HEK293 (cell line): Measurements from ENCODE around the gene GRAPL.
"Not testable (repeated sequence)": the region's sequence is repeated elsewhere in the genome, so short reads cannot be mapped to it uniquely, and the experiment has no call there.

Source experiments
- CTCF ChIA-PET: fragments of 350-600 bp; formaldehyde crosslinking; extraction: SDS; loops from one replicate; lab custom pipeline; 2021; ENCODE audit warnings: antibody characterized with exemption; lab: Yijun Ruan, JAX
- POLR2A ChIA-PET: fragments of 300-600 bp; formaldehyde crosslinking; extraction: SDS; loops from one replicate; lab custom pipeline; 2020; ENCODE audit warnings: antibody characterized with exemption, inconsistent platforms; lab: Yijun Ruan, JAX
- H3K27ac ChIP-seq: fragments of 200-500 bp; sonication (Bioruptor generic); 2 replicates; pipeline ENCODE4 v1.5.1; 2014; ENCODE audit warnings: low read depth, low read length, control low read depth, inconsistent platforms; ENCODE audit errors: extremely low read depth
- H3K36me3 ChIP-seq, 2 experiments: fragments of 200-500 bp in 1 of 2; sonication (Bioruptor generic) in 1 of 2; 1 replicate in 1 of 2; 2 replicates in 1 of 2; pipeline ENCODE4 v1.5.1; 2014 to 2017; ENCODE audit warnings: inconsistent platforms in 2 of 2, low read length in 2 of 2; ENCODE audit not compliant: control insufficient read depth in 2 of 2, insufficient read depth in 1 of 2
- H3K4me1 ChIP-seq: fragments of 200-500 bp; sonication (Bioruptor generic); 2 replicates; pipeline ENCODE4 v1.5.1; 2014; ENCODE audit warnings: mild to moderate bottlenecking, low read length, inconsistent platforms; ENCODE audit not compliant: control insufficient read depth, insufficient read depth
- H3K4me3 ChIP-seq: 2 replicates; pipeline ENCODE4 v1.5.1; 2011; ENCODE audit warnings: low read depth, mild to moderate bottlenecking, control low read depth, low read length, moderate library complexity
- H3K9me3 ChIP-seq: fragments of 200-500 bp; sonication (Bioruptor generic); 2 replicates; pipeline ENCODE4 v1.5.1; 2014; ENCODE audit warnings: low read depth, low read length, inconsistent platforms; ENCODE audit not compliant: control insufficient read depth, insufficient read depth

The GRAPL gene

DNA sequence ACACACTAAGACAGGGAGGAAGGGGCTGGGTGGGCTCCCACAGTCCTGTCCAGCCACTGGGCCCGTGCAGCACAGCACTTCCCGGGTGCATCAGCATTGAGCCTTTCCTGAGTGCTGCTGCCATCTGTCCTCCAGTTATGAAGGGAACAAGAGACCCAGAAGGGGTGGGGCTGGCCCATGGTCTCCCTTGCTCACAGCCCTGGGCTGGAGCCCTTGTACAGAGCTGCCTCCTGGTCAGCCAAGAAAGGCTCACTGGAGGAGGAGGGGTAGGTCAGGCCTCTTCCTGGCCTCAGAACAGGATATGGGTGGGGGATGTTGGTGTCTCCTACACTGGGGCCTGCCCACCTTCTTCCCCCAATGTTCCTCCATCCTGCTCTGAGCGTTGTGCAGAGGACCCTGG, 76.0 kb downstream of the GRAPL start:
- CTCF ChIA-PET, POLR2A ChIA-PET, H3K36me3 ChIP-seq, H3K9me3 ChIP-seq, H3K4me1 ChIP-seq, H3K4me3 ChIP-seq, H3K27ac ChIP-seq: not testable (repeated sequence)
